Activated gamma-delta T cell (primary cell): ENCODE measurements around the gene RGS19.
A peak's percentile ranks its signal among the peaks of the same experiment; 100 is the strongest.

Experiments
- DNase-seq: peaks from one replicate; lab custom pipeline; 2025; lab: John Stamatoyannopoulos, UW

Gene RGS19

DNA sequence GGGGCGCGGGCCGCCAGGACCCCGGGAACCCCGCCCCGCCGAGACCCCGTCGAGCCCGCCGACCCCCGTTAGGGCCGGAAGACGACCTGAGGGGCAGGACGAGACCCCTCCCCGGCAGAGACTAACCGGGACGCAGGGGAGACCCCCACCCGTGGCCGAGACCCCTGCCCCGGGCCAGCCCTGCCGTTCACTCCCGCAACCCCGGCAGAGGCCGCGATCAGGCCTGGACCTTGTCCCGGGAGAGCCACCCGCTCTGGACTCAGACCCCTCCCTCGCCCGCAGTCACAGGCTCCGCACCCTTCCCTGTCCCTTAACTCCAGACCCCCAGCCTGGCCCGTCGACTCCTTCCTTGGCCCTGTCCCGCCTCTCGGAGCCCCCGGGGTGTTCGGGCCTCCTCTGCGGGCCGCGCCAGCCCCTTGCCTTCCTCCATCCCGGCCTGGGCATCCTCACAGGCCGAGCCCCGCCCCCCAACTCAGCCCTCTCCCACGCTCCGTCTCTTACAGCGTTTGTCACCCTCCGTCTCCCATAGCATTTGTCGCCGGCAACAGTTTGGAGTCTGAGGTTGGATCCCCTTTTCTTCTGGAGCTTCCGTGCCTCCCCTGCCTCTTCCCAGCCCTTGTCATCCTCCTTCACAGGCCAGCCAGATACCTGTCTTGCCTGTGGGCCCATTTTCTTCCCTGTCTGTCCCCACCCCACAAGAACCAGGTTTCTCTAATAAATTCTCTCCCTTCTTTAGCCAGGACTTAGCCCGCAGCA is 15.8 kb downstream of the RGS19 start:
- no peak for DNase-seq

DNA sequence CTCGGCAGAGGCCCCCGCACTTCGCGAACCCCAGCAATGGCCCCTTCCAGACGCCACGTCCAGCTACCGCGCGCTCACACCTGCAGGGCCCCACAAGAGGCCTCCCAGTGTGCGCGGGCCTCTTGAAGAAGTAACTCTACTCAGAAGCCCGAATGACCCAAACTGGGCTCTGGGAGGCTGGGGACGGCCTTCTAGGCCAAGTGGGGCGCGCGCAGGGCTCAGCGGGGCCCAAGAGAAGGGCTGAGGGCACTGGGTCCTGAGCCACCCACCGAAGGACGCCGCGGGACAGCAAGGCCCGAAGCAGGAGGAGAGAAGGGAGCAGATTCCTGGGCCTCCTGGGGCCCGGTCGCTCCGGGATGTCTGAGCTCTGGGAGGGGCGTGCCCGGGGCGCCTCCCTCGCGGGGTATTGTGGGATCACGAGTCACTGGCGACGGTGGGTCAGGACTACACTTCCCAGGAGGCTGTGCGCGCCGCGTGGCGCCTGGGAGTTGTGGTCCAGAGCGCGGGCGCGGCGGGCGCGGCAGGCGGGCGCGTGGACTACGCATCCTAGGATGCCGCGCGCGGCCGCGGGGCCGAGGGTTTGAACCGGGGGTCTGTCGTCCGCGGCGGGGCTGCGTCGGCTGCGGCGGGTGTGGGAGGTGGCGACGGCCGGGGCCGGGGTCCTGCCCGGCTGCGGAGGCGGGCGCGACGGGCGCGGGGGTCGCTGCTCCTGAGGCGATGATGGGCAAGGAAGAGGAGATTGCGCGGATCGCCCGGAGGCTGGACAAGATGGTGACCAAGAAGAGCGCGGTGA is 16.5 kb downstream of the RGS19 start, which contains the start of gene TCEA2:
TSS of gene TCEA2 (plus strand) at position 603 of the 793 bp plus-strand sequence. CDS start at position 718, 115 bp downstream.
- DNase-seq: peak; percentile 82

DNA sequence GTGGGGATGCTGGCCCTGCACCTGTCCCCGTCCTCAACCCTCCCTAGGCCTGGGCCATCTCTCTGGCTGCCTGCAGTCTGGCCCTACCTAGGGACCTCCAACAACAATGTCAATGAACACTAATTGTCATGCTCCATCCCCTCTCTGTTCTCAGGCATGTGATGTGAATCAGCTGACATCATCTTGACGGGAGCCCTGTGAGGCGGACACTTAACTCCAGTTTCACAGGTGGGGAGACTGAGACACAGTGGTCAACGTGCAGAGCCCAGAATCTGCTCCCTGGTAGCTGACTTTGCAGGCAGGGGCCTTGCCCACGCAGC is 17.1 kb downstream of the RGS19 start:
- no peak for DNase-seq

DNA sequence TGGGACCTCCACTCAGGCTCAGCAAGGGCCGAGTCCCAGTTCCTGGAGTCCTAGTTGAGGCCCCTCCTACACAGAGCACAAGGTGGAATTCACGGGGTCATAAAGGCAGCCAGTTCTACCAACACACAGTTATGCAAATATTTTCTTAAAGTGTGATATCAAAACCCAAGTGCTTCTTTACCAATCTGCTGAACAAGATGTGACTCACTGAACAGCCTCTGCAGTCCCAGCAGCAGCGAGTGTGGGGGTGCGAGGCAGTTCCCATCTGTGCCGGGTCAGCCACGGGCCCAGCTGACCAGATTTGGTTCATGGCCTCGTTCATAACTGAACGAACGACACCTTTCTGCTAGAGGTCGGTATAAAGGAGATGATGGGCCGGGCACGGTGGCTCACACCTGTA is 20.8 kb downstream of the RGS19 start:
- DNase-seq: no peak

DNA sequence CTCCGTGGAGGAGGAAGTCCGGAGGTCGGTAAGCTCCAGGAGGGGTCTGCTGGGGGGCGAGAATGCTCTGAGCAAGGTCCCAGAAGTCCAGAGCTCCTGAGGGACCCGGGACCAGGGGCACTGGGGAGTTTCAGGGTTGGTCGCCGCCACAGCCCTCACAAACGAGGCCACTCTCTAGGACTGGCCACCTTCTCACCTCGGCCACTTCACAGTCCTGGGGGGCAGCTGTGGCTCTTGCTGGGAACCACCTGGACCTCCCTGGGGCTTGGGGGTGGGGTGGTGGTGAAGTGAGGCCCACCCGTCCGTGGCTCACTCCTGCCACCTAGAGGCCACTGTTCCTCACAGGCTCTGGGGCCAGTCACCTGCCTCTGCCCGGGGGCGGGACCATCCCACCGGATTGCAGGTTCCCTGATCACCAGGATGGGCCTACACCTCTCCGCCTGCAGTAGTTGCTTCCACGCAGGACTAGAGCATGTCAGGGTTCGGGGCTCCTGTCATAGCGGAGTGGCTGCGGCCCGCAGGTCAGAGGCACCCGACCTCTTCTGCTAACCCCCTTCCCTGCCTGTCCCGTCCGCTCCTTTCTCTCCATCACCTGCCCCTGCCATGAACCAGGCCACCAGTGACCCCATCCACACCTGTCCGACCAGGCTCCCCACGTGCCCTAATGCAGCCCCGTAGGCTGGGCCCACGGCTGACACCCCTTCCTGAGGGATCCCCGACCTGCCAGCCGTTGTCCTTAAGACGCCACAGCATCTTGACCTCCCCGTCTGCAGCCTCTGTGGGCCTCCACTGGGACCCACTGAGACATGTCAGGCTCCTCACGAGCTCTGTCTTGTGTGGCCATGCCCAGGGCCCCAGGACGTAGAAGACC is 21.5 kb downstream of the RGS19 start:
- DNase-seq: no peak

DNA sequence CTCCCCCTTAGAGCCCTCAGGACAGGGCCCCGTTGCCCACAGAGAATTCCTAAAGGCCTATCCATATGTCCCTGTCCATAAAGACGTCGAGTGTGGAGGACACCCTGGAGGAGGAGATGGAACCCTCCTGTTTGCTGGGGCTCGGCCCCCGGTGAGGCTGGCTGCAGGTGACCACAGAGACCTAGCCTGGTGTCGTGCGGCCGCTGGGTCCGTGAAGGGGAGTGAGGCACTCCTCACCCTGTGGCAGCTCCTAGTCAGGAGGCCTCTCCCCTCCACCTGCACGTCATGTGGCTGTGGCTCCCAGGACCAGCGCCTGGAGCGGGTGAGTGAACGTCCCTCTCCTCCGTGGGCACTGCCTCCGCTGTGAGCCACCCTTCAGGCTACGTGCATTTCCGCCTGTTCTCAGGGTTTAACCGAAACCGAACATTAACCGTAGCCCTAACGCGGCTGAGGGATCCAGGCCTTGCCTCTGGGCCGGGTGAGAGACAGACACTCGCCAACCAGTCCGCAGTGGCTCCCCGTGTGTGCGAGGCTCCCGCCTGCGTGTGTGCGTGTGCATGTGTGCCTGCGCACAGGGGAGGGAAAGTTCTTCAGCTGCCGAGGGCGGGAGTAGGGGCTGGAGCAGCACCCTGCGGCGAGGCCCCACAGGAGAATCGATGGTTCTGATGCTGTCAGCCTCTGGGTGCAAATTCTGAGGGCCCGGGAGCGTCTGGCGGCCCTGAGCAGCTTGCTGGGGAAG is 22.3 kb downstream of the RGS19 start:
- DNase-seq: no peak

DNA sequence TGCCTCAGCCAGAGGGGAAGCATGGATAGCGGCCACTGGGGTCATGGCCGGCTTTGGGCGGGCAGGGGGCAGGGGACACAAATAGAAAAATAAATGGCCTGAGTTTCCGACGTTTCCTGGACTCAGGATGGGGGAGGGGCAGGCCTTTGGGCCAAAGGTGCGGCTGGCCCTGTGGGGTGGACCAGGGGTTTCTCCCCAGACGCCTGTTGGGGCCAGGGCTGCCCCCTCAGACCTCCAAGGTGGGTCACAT is 22.8 kb downstream of the RGS19 start:
- DNase-seq: no peak

DNA sequence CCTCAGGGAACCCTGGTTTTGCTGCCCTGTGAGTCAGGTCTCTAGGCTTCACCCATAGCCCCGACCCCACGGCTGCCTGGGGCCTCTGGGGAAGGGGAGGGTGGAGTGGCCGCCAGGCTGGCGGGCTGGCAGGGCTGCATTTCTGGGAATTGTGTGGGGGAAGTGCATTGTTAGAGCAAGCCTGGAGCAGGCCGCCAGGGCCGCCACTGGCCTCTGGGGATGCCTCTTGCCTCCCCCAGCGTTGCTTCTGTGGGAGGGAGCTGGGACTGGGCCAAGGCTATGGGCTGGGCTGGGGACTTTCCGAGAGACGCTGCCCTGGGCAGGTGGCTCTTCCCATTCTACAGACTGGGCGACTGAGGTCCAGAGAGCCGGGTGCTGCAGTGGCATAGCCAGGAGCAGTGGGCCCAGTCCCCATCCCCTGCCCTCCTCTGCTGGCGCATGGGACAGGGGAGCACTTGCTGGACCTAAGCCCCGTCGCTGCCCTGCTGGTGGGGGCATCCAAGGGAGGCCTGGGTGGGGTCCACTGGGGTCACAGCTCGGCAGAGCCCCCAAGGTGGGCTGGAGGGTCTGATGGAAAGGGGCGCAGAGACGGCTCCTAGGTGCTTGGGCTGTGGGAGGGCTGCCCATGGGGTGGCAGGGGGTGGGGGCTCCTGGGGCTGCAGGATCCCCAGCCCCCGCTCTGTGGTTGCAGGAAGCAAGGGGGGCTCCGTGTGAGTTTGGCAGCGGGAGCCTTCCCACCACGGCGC is 23.3 kb downstream of the RGS19 start:
- no peak for DNase-seq

DNA sequence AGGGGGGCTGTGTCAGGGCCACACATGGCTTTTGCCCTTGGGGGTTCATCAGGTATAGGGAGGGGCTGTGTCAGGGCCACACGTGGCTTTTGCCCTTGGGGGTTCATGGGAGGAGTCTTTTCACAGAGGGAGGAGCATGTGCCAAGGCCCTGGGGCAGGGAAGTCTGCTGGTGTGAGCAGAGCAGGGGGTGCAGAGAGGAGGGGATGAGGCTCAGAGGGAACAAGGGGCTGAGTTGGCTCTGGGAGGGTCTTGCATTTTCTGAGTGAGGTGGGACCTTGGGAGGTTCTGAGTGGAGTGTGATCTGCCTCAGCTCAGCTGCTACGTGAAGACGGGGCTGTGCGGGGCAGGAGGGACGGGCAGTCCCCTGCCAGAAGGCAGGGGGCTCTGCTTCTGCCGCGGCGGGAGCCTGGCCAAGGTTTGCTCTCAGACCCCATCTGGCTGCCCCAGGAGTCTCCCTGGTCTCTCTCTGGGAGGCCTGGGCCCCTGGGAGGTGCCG is 23.9 kb downstream of the RGS19 start:
- no peak for DNase-seq

DNA sequence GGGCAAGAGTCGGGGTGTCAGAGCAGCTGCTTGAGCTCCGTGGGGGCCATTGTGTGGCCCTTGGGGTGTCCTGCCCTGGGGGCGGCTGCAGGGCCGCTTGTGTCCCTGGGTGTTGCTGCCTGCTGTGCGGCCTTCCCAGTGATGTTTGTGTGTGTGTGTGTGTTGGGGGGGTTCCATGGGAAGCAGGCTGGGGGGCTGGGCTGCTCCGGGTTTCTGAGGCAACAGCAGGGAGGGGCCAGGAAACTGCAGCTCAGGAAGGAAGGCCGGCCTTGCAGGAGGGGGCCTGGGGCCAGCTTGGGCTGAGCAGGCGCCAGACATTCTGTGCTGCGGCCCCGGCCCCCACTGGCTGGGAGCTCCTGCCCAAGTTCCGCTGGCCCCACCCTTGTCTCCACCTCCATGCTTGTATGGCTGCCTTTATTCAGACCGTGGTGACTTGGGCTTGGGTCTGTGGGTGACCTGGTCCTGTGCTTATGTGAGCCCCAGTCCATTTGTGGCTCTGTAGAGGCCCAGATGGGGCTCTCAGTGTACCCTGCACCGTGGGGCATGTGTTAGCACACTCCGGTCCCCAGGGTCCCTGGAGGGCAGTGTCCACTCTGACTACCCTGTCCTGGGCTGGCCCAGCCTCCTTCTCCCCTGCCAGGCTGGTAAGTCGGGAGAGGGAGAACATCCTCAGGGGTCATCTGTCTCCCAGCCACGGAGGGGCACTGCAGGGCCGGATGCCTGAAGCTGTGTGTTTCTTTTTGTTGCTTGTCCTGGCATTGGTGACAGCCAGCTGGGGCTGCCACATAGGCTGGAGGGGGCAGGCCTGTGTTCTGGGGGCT is 25.3 kb downstream of the RGS19 start:
- DNase-seq: no peak

DNA sequence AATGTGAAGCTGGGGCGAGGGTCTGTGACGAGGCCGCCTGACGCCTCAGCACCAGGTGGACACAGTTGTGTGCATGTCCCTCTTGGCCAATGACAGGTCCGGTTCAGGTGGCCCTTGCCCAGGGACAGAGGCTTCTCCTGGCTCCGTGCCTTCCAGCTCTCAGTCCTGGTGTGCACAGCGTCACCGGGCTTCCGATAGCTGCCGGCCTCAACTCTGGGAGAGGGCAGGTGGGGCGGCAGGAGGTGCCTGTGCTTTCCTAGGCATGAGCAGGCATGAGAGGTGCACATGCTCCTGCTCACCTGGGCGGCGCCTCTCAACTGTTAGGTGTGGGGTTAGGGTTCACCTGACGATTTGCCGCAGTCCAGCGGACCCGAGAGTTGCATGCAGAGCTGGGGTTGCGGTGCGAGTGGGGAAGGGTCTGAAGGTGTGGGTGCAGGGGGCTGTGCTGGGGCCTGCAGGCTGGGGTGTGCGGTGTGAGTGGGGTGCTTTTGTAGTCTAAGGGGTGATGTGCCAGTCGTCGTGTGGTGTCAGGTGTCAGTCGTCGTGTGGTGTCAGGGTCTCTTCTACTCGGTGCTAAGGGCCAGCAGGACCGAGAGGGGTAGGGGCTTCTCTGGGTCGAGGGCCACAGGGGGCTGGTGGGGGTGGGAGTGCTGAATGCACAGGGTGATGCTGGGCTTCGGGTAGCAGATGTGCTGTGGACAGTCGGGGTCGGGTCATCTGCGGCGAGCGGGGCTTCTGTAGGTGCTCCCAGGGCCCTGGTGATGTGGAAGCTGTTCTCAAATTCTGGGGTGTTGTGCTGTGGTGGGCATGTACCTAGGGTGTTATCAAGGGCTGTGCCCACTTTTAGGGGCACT is 26.1 kb downstream of the RGS19 start:
- DNase-seq: no peak

DNA sequence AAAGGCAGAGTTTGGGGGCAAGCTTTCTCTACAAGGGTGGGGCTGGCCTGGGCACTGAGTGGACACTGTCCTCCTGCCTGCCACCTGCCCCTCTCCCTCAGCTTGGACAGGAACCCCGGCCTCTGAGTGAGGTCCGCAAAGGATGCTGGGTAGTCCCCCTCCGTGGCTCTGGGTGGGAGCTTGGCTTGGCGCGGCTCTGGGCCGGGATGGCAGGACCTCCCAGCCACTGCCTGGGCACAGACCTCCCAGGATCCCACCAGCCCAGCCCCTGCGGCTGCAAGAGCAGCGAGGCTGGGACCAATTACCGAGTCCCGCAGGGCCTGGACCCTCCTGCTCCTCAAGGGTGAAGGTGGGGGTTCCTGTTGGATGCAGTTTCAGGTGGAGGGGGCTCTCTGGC is 27.0 kb downstream of the RGS19 start:
- no peak for DNase-seq

DNA sequence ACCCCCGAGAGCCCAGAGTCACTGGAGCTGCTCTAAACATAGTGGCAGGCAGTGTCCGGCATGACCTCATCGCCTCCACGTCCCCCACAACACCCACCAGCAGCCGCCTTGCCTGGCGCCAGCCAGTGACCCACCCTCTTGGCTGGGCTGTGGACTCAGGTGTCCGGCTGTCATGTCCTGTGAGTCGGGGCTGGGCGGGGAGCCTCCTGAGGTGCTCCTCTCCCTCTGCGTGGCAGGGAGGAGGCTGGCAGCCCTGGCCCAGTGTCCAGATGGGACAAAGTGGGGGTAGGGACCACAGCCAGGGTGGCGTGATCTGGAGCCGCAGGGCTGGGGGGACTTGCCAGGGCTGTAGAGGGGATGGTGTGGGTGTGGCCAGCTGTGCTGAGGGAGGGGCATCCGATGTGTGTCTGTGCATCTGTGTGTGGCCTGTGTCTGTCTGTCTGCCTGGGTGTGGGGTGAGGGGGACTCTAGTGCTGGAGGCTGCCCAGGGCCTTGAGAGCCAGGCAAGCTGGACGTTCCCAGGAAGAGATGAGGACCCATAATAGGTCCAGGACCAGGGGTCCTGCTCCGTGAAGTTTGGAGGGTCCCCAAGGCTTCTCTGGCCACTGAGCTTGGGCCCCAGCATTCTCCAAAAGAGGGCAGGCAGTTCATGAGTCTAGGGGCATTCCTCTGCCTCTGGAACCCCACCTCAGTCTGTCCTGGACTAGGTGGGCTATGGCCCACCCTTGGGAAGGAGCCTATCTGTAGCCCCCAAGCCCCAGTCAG is 27.6 kb downstream of the RGS19 start:
- no peak for DNase-seq

DNA sequence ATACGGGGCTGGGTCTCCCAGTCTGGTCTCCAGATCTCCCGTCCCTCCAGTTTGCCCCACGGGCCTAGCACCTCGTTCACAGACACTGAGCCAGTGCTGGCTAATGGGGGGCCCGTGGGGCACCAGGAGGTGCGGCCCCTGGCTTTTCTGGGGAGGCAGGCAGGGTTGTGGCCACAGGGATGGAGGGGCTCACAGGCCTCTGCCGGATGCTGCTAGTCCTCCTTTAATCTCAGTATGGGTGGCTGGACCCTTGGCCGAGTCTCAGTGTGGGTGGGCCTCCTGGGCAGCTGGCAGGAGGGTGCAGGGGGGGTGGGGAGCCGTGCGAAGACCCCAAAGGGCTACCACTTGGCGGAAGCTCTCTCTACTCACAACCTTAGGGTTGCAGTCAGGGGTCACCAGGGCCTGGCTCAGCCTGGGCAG is 28.3 kb downstream of the RGS19 start:
- DNase-seq: no peak

DNA sequence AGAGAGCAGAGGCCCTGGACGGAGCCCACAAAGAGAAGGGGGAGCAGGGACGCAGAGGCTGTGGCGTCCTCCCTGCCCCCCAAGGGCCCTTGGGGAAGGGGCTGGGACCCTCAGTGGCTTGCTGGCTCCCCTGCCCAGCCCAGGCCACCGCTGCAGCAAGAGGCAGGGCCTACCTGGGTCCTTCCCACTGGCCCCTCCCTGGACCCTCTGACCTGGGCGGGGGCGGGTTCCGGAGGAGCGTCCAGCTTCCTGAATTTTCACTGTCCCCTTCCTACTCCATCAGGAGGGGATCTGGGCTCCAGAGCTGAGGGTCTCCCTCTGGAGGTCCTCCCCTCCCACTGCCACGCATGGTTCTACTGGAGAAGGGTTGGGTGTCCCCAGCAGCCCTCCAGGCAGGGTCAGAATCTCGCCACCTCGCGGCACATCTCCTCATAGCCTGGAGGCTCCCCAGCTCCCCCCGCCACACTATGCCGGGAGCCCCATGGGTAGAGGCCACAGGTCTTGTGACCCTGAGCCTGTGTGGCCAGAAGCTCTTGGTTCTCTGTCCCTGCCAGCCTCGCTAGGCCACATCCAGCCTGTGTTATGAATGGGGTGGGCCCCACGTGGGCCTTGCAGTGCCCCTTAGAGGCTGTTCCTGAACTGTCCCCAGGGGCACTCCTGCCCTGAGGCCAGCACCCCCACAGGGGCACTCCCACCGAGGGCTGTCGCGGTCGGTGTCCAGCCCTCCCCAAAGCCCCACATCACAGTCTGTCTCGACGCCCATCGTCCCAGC is 28.9 kb downstream of the RGS19 start:
- DNase-seq: no peak

DNA sequence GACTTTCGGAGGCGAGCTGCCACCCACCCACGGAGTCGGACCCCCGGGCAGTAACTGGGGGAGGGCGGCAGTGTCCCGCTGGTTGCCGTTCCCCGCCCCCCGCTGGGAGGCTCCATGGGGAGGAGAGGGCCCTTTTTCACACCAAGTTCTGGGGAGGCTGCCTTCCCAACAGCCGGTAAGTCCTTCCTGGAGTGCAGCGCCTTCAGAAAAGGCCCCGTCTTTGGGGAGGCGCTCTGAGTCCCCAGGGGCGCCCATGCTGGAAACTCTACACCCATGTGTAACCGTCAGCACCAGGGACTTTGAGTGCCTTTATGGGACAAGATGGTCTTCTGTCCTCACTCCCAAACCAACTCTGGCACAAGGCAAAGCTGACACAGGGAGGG is 29.4 kb downstream of the RGS19 start:
- DNase-seq: no peak

DNA sequence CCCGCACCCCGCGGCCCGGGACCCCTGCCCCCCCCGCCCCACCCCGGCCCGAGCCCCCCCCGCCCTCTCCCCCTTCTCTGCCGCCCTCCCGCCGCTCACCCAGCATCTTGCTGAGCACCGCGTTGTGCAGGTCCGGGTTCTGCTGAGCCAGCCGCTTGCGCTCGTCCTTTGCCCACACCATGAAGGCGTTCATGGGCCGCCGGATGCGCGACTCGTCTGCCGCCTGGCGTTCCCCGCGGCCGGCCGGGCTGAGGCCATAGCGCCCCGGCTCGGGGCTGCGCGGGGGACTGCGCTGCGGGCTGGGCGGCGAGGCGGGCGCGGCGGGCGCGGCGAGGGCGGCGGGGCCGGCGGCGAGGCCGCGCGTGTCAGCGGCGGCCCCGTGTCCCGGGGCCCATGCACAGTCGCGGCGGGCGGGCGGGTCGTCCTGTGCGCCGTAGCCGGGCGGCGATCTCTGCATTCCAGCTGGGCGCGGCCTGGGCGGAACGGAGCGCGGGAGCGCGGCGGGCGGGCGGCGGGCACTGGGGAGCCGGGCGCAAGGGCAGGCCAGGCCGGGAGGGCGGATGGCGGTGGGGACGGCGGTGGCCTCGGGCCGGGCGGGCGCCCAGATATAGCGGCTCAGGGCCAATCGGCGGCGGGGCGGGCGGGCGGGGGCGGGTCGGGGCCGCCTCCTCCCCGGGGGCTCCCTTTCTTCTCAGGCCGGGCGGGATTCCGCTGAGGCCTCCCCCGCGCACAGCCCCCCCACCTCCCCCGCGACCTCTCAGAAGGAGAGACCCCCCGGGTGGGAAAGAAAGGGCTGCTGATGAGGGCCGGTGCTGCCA is 30.0 kb downstream of the RGS19 start, which contains the start of gene SOX18:
TSS of gene SOX18 (minus strand) at position 580 of the 818 bp plus-strand sequence. CDS start at position 457, 123 bp downstream.
- no peak for DNase-seq
